RWPE2 (cell line): ENCODE results near the gene MRPL41.

Experiments
- ATAC-seq: fragments of 200-7000 bp; cut with Tn5 transposase; 3 replicates; pipeline ENCODE4 v1.9.1; 2021; ENCODE audit warnings: low read depth
- DNase-seq: peaks from one replicate; pipeline ENCODE4 v3.0.0-alpha.2; 2020; ENCODE audit warnings: low spot score
- H3K27ac ChIP-seq: fragments of 450-650 bp; 2 replicates; pipeline ENCODE4 v1.5.1; 2017; ENCODE audit warnings: mild to moderate bottlenecking; ENCODE audit not compliant: poor library complexity, severe bottlenecking
- H3K27me3 ChIP-seq: fragments of 250-450 bp; sonication (Bioruptor Pico); 2 replicates; pipeline ENCODE4 v1.5.1; 2021; ENCODE audit warnings: mild to moderate bottlenecking, moderate library complexity; ENCODE audit not compliant: insufficient read depth, poor library complexity, severe bottlenecking
- H3K36me3 ChIP-seq: fragments of 250-450 bp; sonication (Bioruptor Pico); 2 replicates; pipeline ENCODE4 v1.5.1; 2020; ENCODE audit warnings: low read depth, mild to moderate bottlenecking, moderate library complexity
- H3K4me1 ChIP-seq: fragments of 250-450 bp; sonication (Bioruptor Pico); 2 replicates; pipeline ENCODE4 v1.5.1; 2021; ENCODE audit warnings: mild to moderate bottlenecking, moderate library complexity; ENCODE audit not compliant: insufficient read depth, poor library complexity, severe bottlenecking
- H3K4me3 ChIP-seq: fragments of 250-450 bp; sonication (Bioruptor Pico); 2 replicates; pipeline ENCODE4 v1.5.1; 2021; ENCODE audit warnings: mild to moderate bottlenecking, moderate library complexity; ENCODE audit not compliant: severe bottlenecking
- H3K9me3 ChIP-seq: fragments of 250-450 bp; sonication (Bioruptor Pico); 2 replicates; pipeline ENCODE4 v1.5.1; 2021; ENCODE audit warnings: mild to moderate bottlenecking, moderate library complexity; ENCODE audit not compliant: severe bottlenecking
- TF ChIP-seq, protein P1 (sequence below): fragments of 450-650 bp; IDR thresholded peaks from one replicate; pipeline ENCODE4 v1.5.1; 2017; ENCODE audit warnings: mild to moderate bottlenecking, moderate library complexity; ENCODE audit not compliant: poor library complexity, severe bottlenecking

MRPL41 gene

GRCh38 chr9:137581361-137582285, 29.9 kb downstream of the MRPL41 start:
- Histone ChIP-seq H3K27me3 (no peaks in the 10 kb centered on the region), H3K36me3 (peaks cover 30% of the 10 kb centered on the region), H3K4me1 (no peaks in the 10 kb centered on the region), H3K27ac (no peak overlapping the region), H3K9me3 (no peaks in the 10 kb centered on the region), H3K4me3 (no peak overlapping the region)
- ATAC-seq (no peak), DNase-seq (no peak)
- TF ChIP-seq, protein P1, sequence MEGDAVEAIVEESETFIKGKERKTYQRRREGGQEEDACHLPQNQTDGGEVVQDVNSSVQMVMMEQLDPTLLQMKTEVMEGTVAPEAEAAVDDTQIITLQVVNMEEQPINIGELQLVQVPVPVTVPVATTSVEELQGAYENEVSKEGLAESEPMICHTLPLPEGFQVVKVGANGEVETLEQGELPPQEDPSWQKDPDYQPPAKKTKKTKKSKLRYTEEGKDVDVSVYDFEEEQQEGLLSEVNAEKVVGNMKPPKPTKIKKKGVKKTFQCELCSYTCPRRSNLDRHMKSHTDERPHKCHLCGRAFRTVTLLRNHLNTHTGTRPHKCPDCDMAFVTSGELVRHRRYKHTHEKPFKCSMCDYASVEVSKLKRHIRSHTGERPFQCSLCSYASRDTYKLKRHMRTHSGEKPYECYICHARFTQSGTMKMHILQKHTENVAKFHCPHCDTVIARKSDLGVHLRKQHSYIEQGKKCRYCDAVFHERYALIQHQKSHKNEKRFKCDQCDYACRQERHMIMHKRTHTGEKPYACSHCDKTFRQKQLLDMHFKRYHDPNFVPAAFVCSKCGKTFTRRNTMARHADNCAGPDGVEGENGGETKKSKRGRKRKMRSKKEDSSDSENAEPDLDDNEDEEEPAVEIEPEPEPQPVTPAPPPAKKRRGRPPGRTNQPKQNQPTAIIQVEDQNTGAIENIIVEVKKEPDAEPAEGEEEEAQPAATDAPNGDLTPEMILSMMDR = no peak

DNA sequence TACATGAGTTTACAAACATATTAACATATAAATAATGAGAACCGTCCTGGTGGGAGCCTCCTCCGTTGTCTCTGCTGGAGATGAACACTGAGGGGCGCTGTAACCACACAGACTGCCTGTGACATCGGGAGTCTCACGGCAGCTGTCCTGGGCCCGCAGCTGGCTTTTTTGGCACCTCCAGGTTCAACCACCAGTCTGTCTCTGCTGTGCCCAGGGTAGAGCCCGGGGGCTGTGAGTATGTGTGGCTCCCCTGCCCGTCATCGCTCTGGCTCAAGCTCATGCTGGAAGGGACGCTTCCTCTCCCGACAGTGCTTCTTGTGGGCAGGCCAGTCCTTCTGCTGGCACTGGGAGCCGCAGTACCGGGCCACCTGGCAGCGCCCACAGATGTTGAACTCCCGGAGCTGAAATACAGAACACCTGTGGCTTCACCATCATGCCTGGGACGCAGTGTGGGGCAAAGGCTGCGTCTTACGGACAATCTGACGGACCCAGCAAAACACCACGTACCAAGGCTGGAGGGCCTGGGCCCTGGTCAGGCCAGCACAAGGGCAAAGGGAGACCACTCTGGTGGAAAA, 30.7 kb downstream of the MRPL41 start:
- TF ChIP-seq, protein P1 = peak; percentile 14
- Histone ChIP-seq H3K27me3 (no peaks in the 10 kb centered on the region), H3K9me3 (no peaks in the 10 kb centered on the region), H3K36me3 (peaks cover 38% of the 10 kb centered on the region), H3K4me3 (no peak overlapping the region), H3K4me1 (no peaks in the 10 kb centered on the region), H3K27ac (no peak overlapping the region)
- ATAC-seq (no peak), DNase-seq (no peak)

- DNase-seq (no peak), ATAC-seq (no peak)
- Histone ChIP-seq H3K9me3 (no peaks in the 10 kb centered on the region), H3K27ac (no peak overlapping the region), H3K27me3 (no peaks in the 10 kb centered on the region), H3K36me3 (peaks cover 48% of the 10 kb centered on the region), H3K4me1 (no peaks in the 10 kb centered on the region), H3K4me3 (no peak overlapping the region)
- TF ChIP-seq, protein P1 = no peak
Observed at GRCh38 chr9:137583347-137583746, 31.7 kb downstream of the MRPL41 start.

GRCh38 chr9:137583957-137584356, 32.3 kb downstream of the MRPL41 start:
- Histone ChIP-seq H3K27me3 (no peaks in the 10 kb centered on the region), H3K4me1 (no peaks in the 10 kb centered on the region), H3K27ac (no peak overlapping the region), H3K4me3 (no peak overlapping the region), H3K36me3 (peaks cover 53% of the 10 kb centered on the region), H3K9me3 (no peaks in the 10 kb centered on the region)
- TF ChIP-seq, protein P1 = no peak
- DNase-seq (no peak), ATAC-seq (no peak)
